Parathyroid adenoma (tissue), 2 donors: ENCODE data around the gene HS3ST6.
"Not testable (repeated sequence)": the region's sequence is repeated elsewhere in the genome, so short reads cannot be mapped to it uniquely, and the experiment has no call there.

Experiments
- H2AFZ ChIP-seq: fragments of 300-600 bp; sonication (generic); one replicate; pipeline ENCODE4 v1.7.0; 2017; ENCODE audit warnings: antibody characterized with exemption, mild to moderate bottlenecking
- H3K27ac ChIP-seq: fragments of 300-600 bp; sonication (generic); one replicate; pipeline ENCODE4 v1.7.0; 2017
- H3K27me3 ChIP-seq: fragments of 300-600 bp; sonication (generic); one replicate; pipeline ENCODE4 v1.7.0; 2017; ENCODE audit warnings: low read length; ENCODE audit not compliant: control insufficient read depth, insufficient read depth
- H3K36me3 ChIP-seq: fragments of 300-600 bp; sonication (generic); one replicate; pipeline ENCODE4 v1.7.0; 2017; ENCODE audit warnings: low read length; ENCODE audit not compliant: control insufficient read depth, insufficient read depth
- H3K4me1 ChIP-seq: fragments of 300-600 bp; sonication (generic); one replicate; pipeline ENCODE4 v1.7.0; 2017; ENCODE audit warnings: control low read depth
- H3K4me2 ChIP-seq: fragments of 300-600 bp; sonication (generic); one replicate; pipeline ENCODE4 v1.7.0; 2017; ENCODE audit warnings: low read length
- H3K4me3 ChIP-seq: fragments of 300-600 bp; sonication (generic); one replicate; pipeline ENCODE4 v1.7.0; 2017; ENCODE audit warnings: low read depth, low read length
- H3K79me2 ChIP-seq: fragments of 300-600 bp; sonication (generic); one replicate; pipeline ENCODE4 v1.7.0; 2017; ENCODE audit warnings: control low read depth
- H3K9ac ChIP-seq: fragments of 300-600 bp; sonication (generic); one replicate; pipeline ENCODE4 v1.7.0; 2017; ENCODE audit warnings: mild to moderate bottlenecking
- H3K9me3 ChIP-seq: fragments of 300-600 bp; sonication (generic); one replicate; pipeline ENCODE4 v1.7.0; 2017; ENCODE audit warnings: low read length; ENCODE audit not compliant: control insufficient read depth
- TF ChIP-seq, protein P1 (sequence below): fragments of 300-600 bp; sonication (generic); IDR thresholded peaks from one replicate; pipeline ENCODE4 v1.7.0; 2017; ENCODE audit warnings: antibody characterized with exemption, mild to moderate bottlenecking
- donor health status: primary hyperparathyroidism.

Gene HS3ST6

DNA sequence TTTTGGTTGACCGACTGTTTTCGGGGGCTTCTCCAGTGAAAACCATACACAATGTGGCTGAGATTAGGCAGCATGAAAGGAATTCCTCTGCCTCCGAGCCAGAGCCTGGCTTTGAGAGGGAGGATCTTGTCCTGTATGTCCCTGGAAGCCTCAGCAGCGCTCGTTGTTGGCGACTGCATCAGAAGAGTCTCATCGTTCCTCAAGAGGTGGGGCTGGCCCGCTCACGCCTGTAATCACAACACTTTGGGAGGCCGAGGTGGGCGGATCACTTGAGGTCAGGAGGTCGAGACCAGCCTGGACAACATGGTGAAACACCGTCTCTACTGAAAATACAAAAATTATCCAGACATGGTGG lies 15.0 kb downstream of the HS3ST6 start:
- no peaks in the 10 kb centered on the region for H3K4me1 ChIP-seq
- no peak overlapping the region for H3K27ac ChIP-seq
- no peaks in the 10 kb centered on the region for H3K27me3 ChIP-seq
- H2AFZ ChIP-seq = no peak overlapping the region
- no peaks in the 10 kb centered on the region for H3K9me3 ChIP-seq
- H3K36me3 ChIP-seq = no peaks in the 10 kb centered on the region
- H3K4me2 ChIP-seq = no peak overlapping the region
- no peaks in the 10 kb centered on the region for H3K79me2 ChIP-seq
- TF ChIP-seq, protein P1, sequence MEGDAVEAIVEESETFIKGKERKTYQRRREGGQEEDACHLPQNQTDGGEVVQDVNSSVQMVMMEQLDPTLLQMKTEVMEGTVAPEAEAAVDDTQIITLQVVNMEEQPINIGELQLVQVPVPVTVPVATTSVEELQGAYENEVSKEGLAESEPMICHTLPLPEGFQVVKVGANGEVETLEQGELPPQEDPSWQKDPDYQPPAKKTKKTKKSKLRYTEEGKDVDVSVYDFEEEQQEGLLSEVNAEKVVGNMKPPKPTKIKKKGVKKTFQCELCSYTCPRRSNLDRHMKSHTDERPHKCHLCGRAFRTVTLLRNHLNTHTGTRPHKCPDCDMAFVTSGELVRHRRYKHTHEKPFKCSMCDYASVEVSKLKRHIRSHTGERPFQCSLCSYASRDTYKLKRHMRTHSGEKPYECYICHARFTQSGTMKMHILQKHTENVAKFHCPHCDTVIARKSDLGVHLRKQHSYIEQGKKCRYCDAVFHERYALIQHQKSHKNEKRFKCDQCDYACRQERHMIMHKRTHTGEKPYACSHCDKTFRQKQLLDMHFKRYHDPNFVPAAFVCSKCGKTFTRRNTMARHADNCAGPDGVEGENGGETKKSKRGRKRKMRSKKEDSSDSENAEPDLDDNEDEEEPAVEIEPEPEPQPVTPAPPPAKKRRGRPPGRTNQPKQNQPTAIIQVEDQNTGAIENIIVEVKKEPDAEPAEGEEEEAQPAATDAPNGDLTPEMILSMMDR = no peak
- H3K9ac ChIP-seq = no peak overlapping the region
- H3K4me3 ChIP-seq = no peak overlapping the region

- no peak overlapping the region for H3K27ac ChIP-seq
- H3K36me3 ChIP-seq = no peaks in the 10 kb centered on the region
- H2AFZ ChIP-seq = no peak overlapping the region
- H3K4me3 ChIP-seq = no peak overlapping the region
- no peak overlapping the region for H3K4me2 ChIP-seq
- no peaks in the 10 kb centered on the region for H3K4me1 ChIP-seq
- TF ChIP-seq, protein P1 = no peak
- no peak overlapping the region for H3K9ac ChIP-seq
- no peaks in the 10 kb centered on the region for H3K79me2 ChIP-seq
- H3K27me3 ChIP-seq = no peaks in the 10 kb centered on the region
- H3K9me3 ChIP-seq = no peaks in the 10 kb centered on the region
These were observed 15.5 kb downstream of the HS3ST6 start for GRCh38 chr16:1902547-1903219.

DNA sequence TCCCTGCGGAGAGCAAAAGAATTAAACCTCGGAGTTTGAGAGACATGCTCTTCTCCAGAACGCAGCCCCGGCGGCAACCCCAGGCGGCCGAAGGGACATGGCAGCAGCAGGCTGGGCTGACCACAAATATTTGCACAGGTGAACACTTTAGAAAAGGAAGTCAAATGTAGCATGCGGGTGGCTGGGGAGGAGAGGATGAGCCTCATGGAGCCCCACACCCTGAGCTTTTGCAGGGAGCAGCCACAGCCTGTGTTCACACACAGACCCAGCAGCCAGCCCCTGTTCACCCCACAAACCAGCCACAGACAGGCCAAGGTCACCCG lies 17.8 kb downstream of the HS3ST6 start:
- Histone ChIP-seq H2AFZ (no peak overlapping the region), H3K4me1 (no peaks in the 10 kb centered on the region), H3K9ac (no peak overlapping the region), H3K36me3 (no peaks in the 10 kb centered on the region), H3K4me2 (no peak overlapping the region), H3K4me3 (no peak overlapping the region), H3K27me3 (no peaks in the 10 kb centered on the region), H3K27ac (no peak overlapping the region), H3K9me3 (no peaks in the 10 kb centered on the region), H3K79me2 (no peaks in the 10 kb centered on the region)
- TF ChIP-seq, protein P1 = no peak

- no peaks in the 10 kb centered on the region for H3K79me2 ChIP-seq
These were observed 18.4 kb downstream of the HS3ST6 start for GRCh38 chr16:1899641-1900451.

GRCh38 chr16:1897692-1898091 lies 20.5 kb downstream of the HS3ST6 start:
- not testable (repeated sequence) for H3K27ac ChIP-seq, H2AFZ ChIP-seq

More at GRCh38 chr16:1899641-1900451, 18.4 kb downstream of the HS3ST6 start:
- Histone ChIP-seq H3K36me3 (no peaks in the 10 kb centered on the region), H3K27ac (no peak overlapping the region), H3K4me1 (no peaks in the 10 kb centered on the region), H3K4me2 (no peak overlapping the region), H3K9ac (no peak overlapping the region), H2AFZ (no peak overlapping the region), H3K4me3 (no peak overlapping the region), H3K27me3 (no peaks in the 10 kb centered on the region), H3K9me3 (no peaks in the 10 kb centered on the region)
- TF ChIP-seq, protein P1 = no peak

More at GRCh38 chr16:1897692-1898091, 20.5 kb downstream of the HS3ST6 start:
- H3K9ac ChIP-seq, H3K79me2 ChIP-seq, H3K4me2 ChIP-seq, H3K4me1 ChIP-seq, H3K36me3 ChIP-seq, H3K27me3 ChIP-seq, H3K9me3 ChIP-seq, H3K4me3 ChIP-seq: not testable (repeated sequence)
